NB4 (cell line): ENCODE measurements around the gene FYCO1.

Source experiments
- CTCF ChIP-seq: IDR thresholded peaks from one replicate; pipeline ENCODE4 v1.5.1; 2012; ENCODE audit warnings: low read depth, low read length
- MAX ChIP-seq: IDR thresholded peaks from 2 replicates; pipeline ENCODE4 v1.6.1; 2011; ENCODE audit warnings: low read depth, low read length
- MYC ChIP-seq: IDR thresholded peaks from 2 replicates; pipeline ENCODE4 v1.6.1; 2011; ENCODE audit warnings: low read depth, low read length
- POLR2A ChIP-seq: IDR thresholded peaks from 2 replicates; pipeline ENCODE4 v1.6.1; 2011; ENCODE audit warnings: mild to moderate bottlenecking; ENCODE audit not compliant: insufficient read length; ENCODE audit errors: extremely low read depth

- TF ChIP-seq MYC (no peak), POLR2A (no peak), CTCF (no peak), MAX (no peak)
Measured at GRCh38 chr3:45990181-45990580, 5.4 kb downstream of the FYCO1 start.
